Measurements from ENCODE around the gene ILRUN. TPM values are rescaled to one million over a fixed set of nuclear protein-coding genes. Genes with fewer than 3 reads are reported as not detected.
"Not testable (repeated sequence)": the region's sequence is repeated elsewhere in the genome, so short reads cannot be mapped to it uniquely, and the experiment has no call there.

ILRUN gene
- total RNA-seq, 4 donors from 2014 or later, result 52.8 to 82.3 (median 73.9) TPM

- H3K9me3 ChIP-seq, result peaks cover 0 to 3% (median 0%) of the 10 kb centered on the region in 4 donors
- H3K4me1 ChIP-seq, result no peaks in the 10 kb centered on the region
- H3K4me3 ChIP-seq, result no peak overlapping the region
- H3K36me3 ChIP-seq, result no peaks in the 10 kb centered on the region
- H3K27me3 ChIP-seq, result no peaks in the 10 kb centered on the region
- no peak for DNase-seq
- H3K27ac ChIP-seq, result no peak overlapping the region
- TF ChIP-seq, protein P1, sequence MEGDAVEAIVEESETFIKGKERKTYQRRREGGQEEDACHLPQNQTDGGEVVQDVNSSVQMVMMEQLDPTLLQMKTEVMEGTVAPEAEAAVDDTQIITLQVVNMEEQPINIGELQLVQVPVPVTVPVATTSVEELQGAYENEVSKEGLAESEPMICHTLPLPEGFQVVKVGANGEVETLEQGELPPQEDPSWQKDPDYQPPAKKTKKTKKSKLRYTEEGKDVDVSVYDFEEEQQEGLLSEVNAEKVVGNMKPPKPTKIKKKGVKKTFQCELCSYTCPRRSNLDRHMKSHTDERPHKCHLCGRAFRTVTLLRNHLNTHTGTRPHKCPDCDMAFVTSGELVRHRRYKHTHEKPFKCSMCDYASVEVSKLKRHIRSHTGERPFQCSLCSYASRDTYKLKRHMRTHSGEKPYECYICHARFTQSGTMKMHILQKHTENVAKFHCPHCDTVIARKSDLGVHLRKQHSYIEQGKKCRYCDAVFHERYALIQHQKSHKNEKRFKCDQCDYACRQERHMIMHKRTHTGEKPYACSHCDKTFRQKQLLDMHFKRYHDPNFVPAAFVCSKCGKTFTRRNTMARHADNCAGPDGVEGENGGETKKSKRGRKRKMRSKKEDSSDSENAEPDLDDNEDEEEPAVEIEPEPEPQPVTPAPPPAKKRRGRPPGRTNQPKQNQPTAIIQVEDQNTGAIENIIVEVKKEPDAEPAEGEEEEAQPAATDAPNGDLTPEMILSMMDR (IDR thresholded peaks at IDR 0.05), result no peak
- TF ChIP-seq POLR2A (IDR thresholded peaks at IDR 0.05), result no peak
Measured at GRCh38 chr6:34722451-34722850, 25.9 kb upstream of the ILRUN start.

DNA sequence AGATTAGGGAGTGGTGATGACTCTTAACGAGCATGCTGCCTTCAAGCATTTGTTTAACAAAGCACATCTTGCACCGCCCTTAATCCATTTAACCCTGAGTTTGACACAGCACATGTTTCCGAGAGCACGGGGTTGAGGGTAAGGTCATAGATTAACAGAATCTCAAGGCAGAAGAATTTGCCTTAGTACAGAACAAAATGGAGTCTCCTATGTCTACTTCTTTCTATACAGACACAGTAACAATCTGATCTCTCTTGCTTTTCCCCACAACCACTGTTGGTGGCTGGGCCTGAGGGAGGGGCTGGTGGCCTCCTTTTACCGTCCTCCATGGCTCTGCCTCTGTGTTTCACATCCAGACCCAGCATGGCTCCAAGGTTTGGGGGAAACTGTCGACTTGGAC, 23.6 kb upstream of the ILRUN start:
- not testable (repeated sequence) for H3K36me3 ChIP-seq, DNase-seq, H3K4me1 ChIP-seq, H3K27ac ChIP-seq, H3K9me3 ChIP-seq, H3K27me3 ChIP-seq, H3K4me3 ChIP-seq

GRCh38 chr6:34719646-34720045, 23.1 kb upstream of the ILRUN start:
- not testable (repeated sequence) for H3K27me3 ChIP-seq, H3K4me1 ChIP-seq, DNase-seq, H3K4me3 ChIP-seq, H3K27ac ChIP-seq, H3K9me3 ChIP-seq, H3K36me3 ChIP-seq

- TF ChIP-seq, protein P1 (IDR thresholded peaks at IDR 0.05), result no peak
- no peak for TF ChIP-seq POLR2A (IDR thresholded peaks at IDR 0.05)
- no peak overlapping the region for H3K27ac ChIP-seq
- no peak for DNase-seq
- no peaks in the 10 kb centered on the region for H3K9me3 ChIP-seq
- H3K27me3 ChIP-seq, result no peaks in the 10 kb centered on the region
- no peaks in the 10 kb centered on the region for H3K4me1 ChIP-seq
- H3K4me3 ChIP-seq, result no peak overlapping the region
- no peaks in the 10 kb centered on the region for H3K36me3 ChIP-seq
Measured at GRCh38 chr6:34718976-34719375, 22.4 kb upstream of the ILRUN start.

GRCh38 chr6:34717466-34717865, 20.9 kb upstream of the ILRUN start:
- Histone ChIP-seq H3K36me3 (no peaks in the 10 kb centered on the region), H3K4me3 (no peak overlapping the region), H3K9me3 (no peaks in the 10 kb centered on the region), H3K27me3 (no peaks in the 10 kb centered on the region), H3K27ac (no peak overlapping the region), H3K4me1 (no peaks in the 10 kb centered on the region)
- no peak for DNase-seq
- no peak for TF ChIP-seq POLR2A (IDR thresholded peaks at IDR 0.05)
- TF ChIP-seq, protein P1 (IDR thresholded peaks at IDR 0.05), result no peak

- DNase-seq, result no peak
- Histone ChIP-seq H3K27ac (no peak overlapping the region), H3K4me3 (no peak overlapping the region), H3K4me1 (peaks cover 0 to 1% (median 0%) of the 10 kb centered on the region in 4 donors), H3K27me3 (no peaks in the 10 kb centered on the region), H3K9me3 (no peaks in the 10 kb centered on the region), H3K36me3 (no peaks in the 10 kb centered on the region)
- TF ChIP-seq POLR2A (IDR thresholded peaks at IDR 0.05), result no peak
- TF ChIP-seq, protein P1 (IDR thresholded peaks at IDR 0.05), result no peak
Measured at GRCh38 chr6:34714663-34715062, 18.1 kb upstream of the ILRUN start.

DNA sequence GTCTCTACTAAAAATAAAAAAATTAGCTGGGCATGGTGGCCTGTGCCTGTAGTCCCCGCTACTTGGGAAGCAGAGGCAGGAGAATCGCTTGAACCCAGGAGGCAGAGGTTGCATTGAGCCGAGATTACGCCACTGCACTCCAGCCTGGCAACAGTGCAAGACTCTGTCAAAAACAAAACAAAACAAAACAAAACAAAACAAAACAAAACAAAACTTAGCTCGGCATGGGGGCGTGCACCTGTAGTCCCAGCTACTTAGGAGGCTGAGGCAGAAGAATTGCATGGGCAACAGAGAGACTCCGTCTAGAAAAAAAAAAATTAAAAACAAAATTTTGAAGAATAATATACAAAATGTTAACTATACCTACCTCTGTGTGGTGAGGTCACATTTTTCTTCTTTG, 16.3 kb upstream of the ILRUN start:
- not testable (repeated sequence) for H3K9me3 ChIP-seq, H3K27ac ChIP-seq, H3K4me3 ChIP-seq, H3K27me3 ChIP-seq, H3K4me1 ChIP-seq, DNase-seq, H3K36me3 ChIP-seq
